Stimulated activated CD4-positive, alpha-beta T cell treated with anti-CD3 and anti-CD28 coated beads, TNF-alpha, amount 100 ng/mL, for 4 hours (primary cell): Measurements from ENCODE around the gene OSER1.
"Not testable (repeated sequence)": the region's sequence is repeated elsewhere in the genome, so short reads cannot be mapped to it uniquely, and the experiment has no call there.

Source experiments
- DNase-seq, 3 experiments: peaks; one replicate each; pipeline ENCODE4 v3.0.0-alpha.2; 2020; ENCODE audit warnings: low read depth in 3 of 3

OSER1 gene

DNA sequence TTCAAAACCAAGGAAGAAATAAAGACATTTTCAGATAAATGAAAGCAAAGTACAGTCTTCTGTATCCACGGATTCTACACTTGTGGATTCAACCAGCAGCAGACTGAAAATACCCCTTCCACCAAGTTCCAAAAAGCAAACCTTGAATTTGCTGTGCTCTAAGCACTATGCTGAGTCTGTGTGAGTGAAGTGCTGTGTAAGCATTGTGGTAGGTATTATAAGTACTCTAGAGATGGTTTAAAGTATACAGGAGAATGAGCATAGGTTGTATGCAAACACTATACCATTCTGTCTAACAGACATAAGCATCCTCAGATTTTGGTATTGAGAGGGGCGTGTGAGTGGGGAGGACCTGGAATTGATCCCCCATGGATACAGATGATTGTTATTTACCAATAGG is 9.6 kb downstream of the OSER1 start:
- DNase-seq = no peak

DNA sequence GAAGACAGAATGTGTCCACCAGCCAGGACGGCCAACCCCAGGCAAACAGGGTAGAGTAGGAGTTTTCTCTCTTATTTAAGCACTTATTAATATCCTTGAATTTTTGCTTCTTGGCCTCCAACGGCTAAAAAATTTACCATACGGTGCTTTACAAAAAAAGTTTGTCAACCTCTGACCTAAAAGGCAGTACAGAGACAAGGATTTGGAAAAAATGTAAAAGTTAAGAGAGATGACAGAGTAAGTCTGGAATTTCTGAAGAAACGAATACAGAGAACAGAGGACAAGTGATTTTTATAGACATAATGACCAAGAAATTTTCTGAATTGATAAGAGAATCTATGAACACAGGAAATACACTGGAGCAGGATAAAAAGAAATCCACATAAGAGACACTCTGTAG is 10.2 kb downstream of the OSER1 start:
- DNase-seq = no peak

DNA sequence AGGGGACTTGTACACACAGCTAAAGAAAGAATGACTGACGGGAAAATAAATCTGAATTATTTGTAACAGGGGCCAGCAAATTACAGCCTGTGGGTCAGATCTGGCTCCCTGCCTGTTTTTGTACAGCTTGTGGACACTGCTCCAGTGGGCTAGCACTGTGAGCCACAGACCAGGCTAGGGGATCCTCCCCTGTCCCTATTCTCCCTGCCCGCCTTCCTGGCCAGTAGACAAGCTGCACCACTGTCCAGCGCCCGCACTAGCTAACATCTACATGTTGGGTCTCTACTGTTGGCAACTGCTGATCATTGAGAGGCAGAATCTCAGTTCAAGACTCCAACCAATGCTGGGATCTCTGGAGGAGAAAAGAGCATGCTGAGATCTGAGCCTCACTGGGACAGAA is 10.7 kb downstream of the OSER1 start:
- no peak for DNase-seq

DNA sequence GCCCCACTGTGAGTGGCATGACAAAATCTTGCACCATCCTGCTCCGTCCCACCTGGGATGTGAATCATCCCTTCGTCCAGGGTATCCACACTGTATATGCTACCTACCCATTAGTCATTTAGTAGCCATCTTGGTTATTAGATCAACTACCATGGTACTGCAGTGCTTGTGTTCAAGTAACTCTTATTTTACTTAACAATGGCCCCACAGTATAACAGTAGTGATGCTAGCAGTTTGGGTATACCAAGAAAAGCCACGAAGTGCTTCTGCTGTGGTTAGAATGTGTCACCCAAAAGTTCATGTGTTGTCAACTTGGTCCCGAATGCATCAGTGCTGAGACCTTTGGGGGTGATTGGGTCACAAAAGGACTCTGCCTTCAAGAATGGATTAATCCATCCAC is 11.7 kb downstream of the OSER1 start:
- DNase-seq = no peak

DNA sequence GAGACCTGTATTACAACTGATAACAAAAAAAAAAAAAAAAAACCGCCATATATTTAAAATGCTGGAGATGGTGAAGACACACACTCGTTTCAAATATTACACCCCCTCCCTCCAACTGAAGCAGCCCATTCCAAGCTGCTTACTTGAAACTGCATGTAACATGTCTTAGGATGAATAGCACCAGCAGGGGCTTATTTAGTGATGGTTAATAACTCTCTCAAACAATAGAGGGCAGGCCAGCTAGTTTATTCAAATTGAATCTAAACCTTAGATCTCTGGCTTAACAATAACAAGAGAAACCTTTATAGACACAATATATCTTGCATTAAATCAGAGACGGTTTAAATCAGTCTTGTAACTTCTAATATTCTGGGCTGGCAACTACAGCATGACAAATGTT is 14.3 kb downstream of the OSER1 start:
- DNase-seq = no peak

DNA sequence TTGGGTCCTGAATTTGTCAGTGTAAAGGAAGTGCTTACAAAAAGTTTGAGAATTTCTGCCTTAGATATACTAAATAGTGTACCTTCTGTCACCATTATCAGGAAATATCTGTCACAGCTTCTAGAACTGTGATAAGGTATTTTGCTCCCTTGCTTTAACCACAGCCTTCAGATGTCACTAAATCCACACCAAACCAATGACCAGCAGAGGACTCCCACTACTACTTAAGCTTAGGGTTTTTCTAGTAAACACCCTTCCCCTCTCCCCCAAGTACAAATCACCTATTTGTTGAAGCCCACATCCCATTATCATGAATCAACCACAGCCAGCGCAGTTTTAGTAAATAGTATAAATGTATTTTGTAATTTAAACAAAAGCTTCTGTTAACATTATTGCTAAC is 15.0 kb downstream of the OSER1 start:
- DNase-seq = no peak

DNA sequence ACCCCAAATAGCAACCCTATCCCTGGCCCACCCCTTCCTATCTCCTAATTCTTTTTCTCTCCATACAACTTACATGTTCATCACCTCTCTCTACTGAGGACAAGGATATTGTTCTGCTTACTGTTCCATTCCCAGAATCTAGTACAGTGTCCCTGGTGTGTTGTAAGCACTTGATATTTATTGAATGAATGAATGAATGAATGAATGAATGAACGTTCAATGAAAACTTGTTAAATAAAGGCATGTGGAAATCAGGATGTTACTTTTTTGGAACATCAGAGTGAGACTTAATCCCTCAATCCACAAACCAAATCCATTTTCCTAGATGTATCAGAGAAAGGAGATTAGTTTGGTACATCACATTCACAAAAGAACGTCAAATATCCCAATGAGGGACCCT is 16.8 kb downstream of the OSER1 start:
- DNase-seq = no peak

DNA sequence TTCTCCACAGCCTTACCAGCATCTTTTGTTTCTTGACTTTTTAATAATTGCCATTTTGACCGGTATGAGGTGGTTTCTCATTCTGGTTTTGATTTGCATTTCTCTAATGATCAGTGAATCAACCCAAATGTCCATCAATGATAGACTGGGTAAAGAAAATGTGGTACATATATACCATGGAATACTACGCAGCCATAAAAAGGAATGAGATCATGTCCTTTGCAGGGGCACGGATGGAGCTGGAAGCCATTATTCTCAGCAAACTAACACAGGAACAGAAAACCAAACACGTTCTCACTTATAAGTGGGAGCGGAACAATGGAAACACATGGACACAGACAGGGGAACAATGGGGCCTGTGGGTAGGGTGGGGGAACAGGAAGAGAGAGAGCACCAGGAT is 18.9 kb downstream of the OSER1 start:
- DNase-seq = not testable (repeated sequence)

DNA sequence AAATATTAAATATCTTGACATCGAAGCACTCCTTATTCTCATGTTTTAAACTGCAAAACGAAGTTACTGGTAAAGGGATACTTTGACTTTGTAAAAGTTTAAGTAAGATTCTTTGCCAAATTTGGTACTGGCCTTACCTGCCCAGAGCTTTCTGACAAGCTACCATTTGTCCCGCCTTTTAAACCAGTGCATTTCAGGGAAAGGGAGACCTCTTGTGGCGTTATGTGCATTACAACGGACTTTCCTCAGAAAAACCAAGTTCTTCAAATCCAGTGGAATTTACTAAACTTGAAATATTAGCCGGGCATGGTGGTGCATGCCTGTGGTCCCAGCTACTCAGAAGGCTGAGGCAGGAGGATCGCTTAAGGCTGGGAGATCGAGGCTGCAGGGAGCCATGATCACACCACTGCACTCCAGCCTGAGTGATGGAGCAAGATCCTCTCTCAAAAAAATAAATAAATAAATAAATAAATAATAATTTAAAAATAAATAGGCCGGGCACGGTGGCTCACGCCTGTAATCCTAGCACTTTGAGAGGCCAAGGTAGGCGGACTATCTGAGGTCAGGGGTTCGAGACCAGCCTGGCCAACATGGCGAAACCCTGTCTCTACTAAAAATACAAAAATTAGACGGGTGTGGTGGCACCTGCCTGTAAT is 20.2 kb downstream of the OSER1 start:
- peak in 1 of 3 experiments; percentile 19 for DNase-seq

DNA sequence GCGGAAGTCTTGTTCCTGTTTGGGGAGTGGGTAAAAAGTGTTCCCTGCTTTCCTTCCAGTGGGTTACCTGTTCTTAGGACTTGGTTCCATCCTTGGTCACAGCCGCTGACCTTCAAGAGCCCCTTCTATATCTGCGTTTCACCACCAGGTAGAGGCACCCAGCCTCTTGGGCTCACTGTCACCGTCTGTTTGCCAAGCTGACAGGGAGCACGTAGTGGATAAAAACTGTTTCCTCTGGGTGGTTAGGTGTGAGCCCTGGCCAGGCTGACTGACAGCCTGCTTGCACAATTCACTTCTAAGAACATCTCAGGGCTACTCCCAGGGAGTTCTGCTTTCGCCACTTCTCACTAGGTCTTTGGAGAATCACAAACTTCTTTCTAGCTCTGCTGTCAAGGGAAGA is 21.8 kb downstream of the OSER1 start:
- no peak for DNase-seq

DNA sequence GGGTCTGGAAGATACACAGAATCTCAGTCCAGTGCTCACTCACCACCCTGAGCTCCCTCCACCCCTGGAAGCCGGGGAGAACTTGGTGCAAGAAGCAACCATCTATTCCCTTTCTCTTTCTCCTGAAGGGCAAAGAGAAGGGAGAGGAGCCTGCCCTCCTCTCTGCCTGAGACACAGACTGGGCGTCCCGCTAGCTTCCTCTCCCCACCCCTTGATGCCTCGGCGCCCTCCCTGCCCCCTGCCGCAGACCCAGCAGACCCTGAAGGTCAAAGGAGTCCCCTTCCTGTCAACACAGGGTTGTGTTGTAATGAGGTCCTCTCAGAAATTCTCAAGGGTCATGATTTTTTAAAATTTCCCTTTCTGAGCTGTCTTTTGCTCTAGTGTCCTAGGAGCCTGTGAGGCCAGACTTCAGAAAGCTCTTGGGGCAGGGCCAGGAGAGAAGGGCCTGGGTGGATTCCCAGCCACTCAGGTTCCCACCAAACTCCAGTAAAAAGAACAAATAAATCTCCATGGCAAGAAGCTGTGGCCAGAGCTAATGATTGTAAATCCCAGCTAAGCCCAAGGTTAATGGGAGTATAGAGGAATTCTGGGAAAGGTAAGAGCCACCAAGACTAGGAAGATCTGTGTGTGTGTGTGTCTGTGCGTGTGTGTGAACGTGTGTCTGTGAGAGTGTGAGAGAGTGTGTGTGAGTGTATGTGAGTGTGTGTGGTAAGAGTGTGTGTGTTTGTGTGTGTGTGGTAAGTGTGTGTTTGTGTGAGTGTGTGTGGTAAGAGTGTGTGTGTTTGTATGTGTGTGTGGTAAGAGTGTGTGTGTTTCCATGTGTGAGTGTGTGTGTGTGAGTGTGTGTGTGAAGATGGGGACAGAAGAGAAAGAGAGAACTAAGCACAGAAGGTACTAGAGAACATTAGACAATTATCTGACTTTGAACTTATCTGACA is 22.5 kb downstream of the OSER1 start:
- no peak for DNase-seq

DNA sequence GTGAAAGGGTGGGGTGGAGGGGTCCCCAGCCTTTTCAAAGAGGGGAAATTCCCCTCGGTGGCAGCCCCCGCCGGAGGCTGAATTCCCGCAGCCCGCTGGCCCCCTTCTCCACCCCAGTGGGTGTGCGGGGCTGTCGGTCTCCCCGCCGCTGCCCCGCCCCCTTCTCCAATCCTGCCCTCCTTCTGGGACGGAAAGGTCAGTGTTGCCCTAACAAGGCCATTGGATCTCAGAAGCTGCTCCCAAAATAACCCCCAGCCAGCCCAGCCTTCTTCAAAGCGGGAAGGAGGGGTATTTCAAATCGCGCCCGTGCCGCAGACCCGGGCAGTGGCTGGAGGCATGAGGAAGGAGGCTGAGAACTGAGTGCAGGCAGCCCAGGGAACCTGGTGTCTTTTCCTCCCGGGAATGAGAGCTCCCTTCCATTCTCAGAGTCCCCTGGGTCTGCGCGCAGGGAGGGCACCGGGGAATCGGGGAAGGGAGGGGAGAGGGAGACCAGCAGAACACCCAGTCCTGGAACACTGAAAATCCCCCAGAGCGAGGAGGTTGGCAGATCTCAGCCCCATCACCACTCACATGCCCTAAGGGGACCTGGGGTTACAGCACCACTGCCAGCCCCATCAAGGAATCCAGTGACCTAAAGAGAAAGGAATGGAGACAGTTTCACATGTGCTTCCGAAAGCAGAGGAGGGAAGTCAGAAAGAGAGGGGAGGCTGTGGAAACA is 23.4 kb downstream of the OSER1 start, which contains the start of gene JPH2:
Gene JPH2 (minus strand): TSS at position 135 of the 718 bp plus-strand sequence. CDS start 483 bp downstream, outside the sequence.
- DNase-seq = no peak

DNA sequence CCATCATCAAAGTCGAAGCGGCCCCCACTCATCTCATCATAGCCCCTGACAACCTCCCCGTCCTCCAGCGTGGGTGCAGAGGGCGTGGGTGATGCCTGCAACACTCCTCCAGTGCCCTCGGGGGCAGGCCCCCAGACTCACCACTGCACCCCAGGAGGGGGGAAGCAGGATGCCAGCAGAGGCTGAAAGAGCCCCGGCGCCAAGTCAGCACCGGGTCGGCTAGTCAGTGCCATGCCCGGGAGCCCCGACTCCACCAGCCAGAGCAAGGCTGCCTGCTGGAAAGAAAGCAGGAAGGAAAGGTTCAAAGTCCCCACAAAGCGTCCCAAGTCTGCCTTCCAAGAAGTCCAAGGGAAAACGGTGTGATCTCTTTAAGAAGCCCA is 23.9 kb downstream of the OSER1 start:
- no peak for DNase-seq

DNA sequence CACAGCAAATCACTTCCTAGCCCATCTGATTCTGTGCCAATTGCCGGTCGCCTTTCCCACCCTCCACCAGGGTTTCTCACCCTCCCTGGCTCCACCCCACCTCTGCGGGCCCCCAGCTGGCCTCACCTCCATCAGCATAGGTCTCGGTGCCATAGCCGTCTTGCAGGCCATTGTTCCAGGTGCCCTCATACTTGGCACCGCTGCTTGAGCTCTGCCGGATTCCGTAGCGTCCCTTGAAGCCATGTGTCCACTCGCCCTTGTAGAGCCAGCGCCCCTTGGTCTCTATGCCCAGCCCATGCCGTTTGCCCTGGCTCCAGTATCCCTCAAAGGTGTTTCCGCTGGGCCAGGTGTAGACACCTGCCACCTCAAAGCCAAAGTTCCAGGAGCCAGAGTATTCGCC is 24.4 kb downstream of the OSER1 start:
- DNase-seq = no peak

DNA sequence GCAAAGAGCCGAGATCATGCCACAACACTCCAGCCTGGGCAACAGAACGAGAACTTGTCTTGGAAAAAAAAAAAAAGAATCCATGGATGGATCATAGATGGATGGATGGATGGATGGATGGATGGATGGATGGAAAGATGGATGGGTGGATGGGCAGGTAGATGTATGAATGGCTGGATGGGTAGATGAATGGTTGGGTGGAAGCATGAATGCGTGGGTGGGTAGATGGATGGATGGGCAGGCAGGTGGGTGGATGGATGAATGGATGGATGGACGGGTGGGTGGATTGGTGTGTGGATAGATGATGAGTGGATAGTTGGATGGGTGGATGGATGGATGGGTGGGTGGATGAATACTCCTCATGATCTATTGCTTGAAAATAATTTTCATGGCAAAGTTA is 25.0 kb downstream of the OSER1 start:
- DNase-seq = no peak

DNA sequence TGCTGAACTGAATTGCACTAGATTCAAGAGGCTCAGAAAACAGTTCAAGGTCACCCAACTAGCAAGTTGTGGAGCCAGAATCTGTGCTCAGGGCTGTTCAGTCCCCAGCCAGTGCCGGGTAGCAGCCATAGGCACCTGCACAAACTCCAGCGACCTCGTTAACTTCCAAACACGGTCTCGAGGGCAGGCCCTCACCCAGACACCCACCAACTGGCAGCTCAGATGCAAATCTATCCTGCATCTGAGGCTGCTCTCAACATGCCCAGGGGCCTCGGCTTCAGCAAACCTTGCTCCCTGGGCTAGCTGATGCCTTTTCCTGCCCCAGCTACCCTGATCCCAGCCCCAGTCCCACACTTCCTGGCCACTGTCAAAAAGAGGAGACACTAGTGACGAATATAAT is 27.3 kb downstream of the OSER1 start:
- no peak for DNase-seq

DNA sequence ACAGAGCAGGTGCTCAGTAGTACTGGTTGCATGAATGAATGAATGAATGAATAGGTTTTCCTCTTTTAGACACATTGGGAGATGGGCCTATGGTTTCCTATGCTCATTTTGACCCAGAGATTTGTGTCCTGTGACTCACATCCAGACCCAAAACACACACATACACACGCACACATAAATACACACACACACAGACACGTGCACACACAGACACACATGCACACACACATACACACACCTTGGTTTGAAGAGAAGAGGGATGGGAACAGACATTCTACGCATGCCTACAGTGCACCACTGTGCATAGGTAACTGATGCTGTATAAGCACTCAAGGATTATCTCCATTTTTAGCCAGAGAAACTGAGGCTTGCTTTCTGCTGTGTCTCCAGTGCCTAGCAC is 27.7 kb downstream of the OSER1 start:
- DNase-seq = no peak

DNA sequence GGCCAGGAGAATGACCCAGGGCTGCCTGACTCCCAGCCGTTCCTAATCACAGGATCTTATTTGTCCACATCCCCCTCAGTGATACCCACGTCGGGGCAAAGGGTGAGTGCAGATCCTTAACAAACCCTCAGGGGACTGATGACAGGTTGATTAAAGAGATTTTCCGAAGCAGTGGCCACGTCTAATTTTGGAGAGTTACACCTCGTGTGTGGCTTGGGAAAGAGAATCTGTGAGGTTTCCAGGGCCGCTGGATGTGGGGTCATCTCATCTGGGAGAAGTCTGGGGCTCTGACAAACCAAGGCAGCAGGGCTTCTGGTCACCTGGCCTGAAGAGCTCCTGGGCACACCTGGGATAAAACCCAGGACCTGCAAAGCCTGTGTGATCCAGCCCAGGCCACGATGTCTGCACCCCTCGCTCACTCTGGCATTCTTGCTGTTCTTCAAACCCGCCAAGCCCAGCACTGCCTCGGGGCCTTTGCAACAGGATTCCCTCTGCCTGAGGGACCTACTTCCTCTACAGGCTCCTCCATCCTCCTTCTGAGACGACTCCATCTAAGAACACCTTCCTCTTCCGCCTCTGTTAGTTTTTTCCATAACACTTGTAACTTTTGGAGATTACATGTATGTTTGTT is 28.3 kb downstream of the OSER1 start:
- no peak for DNase-seq

DNA sequence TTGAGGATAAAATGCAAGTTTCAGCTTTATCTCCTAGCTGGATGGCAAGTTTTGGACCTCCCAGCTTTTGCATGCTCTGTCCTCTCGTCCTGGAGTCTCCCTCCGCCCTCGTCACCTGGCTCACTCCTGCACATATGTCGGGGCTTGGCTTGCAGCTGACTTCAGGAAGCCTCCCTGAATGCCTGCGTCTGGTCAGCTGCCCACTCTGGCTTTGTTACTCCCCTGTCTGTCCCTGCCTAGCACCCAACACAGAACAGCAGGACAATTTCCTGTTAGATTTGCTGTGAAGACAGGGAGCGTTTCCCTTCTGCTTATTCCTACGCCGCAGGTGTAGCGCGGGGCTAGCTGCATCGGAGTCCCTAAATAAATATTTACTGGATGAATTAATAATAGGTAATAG is 29.0 kb downstream of the OSER1 start:
- no peak for DNase-seq

DNA sequence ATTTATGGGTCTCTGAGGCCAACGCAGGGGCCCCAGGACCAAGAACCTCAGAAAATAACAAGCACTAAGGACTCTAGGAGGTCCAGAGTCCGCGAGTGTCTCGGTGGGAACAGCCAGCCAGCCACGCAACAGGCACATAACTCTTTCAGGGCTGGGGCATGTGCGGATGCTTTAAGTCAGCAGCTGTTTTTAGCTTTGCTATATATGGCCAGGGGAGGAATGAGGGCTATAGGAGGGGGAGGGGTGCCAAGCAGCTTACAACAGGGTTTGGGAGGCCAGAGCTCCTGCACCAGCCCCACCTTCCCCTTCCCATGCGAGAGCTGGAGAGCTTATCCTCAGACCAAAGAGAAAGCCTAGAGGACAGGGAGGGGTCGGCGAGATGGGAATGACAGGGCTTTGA is 29.8 kb downstream of the OSER1 start:
- DNase-seq = no peak

DNA sequence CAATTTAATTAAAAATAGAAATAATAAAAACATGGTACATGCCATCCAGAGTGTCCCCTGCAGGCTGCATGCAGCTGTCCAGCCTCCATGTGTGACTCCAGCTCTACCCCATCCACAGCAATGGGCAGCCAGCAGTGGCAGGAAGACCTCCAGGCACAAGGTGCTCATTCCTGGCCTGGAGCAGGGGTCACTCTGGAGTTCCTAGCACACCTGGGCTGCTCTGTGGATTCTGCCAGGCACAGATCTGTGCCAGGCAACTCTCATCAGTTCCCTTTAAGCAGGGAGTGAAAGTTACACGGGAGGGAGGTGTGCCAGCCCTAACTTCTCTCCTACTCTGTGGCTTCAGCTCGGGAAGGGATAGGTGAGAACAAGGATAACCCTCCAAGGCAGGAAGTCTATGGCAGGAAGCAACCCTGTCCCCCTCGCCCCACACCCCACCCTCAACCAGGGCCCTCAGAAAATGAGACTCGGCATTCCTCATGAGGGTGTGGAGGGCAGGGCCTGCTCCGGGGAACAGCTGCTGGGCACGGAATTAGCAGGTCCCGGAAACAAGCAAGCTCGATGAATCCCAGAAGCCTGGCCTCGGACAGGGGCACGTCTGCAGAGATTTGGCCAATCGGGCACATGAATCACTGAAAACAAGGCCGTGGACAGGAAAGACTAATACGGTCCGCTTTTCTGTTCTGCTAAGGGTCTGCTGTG is 33.6 kb downstream of the OSER1 start:
- no peak for DNase-seq
